Glutamatergic neuron (in vitro differentiated cells): ENCODE results near the gene GLIS1. TPM values are rescaled to one million over a fixed set of nuclear protein-coding genes. Genes with fewer than 3 reads are reported as not detected.

Experiments used
- DNase-seq: peaks from one replicate; pipeline ENCODE4 v3.0.0; 2022
- H3K27ac Mint-ChIP-seq: one replicate; pipeline ENCODE4 v1.8.0; 2020; ENCODE audit warnings: mild to moderate bottlenecking, mixed read lengths, inconsistent platforms; ENCODE audit not compliant: unreplicated experiment
- H3K27me3 Mint-ChIP-seq: one replicate; pipeline ENCODE4 v1.8.0; 2020; ENCODE audit warnings: mild to moderate bottlenecking, moderate library complexity, mixed read lengths, inconsistent platforms; ENCODE audit not compliant: unreplicated experiment
- H3K36me3 Mint-ChIP-seq: one replicate; pipeline ENCODE4 v1.8.0; 2020; ENCODE audit warnings: mild to moderate bottlenecking, mixed read lengths, inconsistent platforms; ENCODE audit not compliant: unreplicated experiment
- H3K4me1 Mint-ChIP-seq: one replicate; pipeline ENCODE4 v1.8.0; 2020; ENCODE audit warnings: mild to moderate bottlenecking, low read depth, mixed read lengths, inconsistent platforms; ENCODE audit not compliant: unreplicated experiment
- H3K4me3 Mint-ChIP-seq: one replicate; pipeline ENCODE4 v1.8.0; 2020; ENCODE audit warnings: mild to moderate bottlenecking, mixed read lengths, inconsistent platforms; ENCODE audit not compliant: unreplicated experiment
- H3K9me3 Mint-ChIP-seq: one replicate; pipeline ENCODE4 v1.8.0; 2020; ENCODE audit warnings: mild to moderate bottlenecking, moderate library complexity, mixed read lengths, inconsistent platforms; ENCODE audit not compliant: unreplicated experiment
- CTCF ChIP-seq: fragments of 200-600 bp; sonication (generic); IDR thresholded peaks from one replicate; pipeline ENCODE4 v1.5.0; 2021; ENCODE audit not compliant: partially characterized antibody, unreplicated experiment
- total RNA-seq: library from RNA; stranded (reverse); fragmentation: NEBNext Ultra II Directional; extraction: Animal tissue kit (Norgen Biotek cat#: 25700); gene quantifications from one replicate; pipeline ENCODE4 v1.2.1, GENCODE V29; 2021; ENCODE audit not compliant: unreplicated experiment

The GLIS1 gene
- total RNA-seq, 1 donor from 2014 or later = 0.76 TPM

- Mint-ChIP-seq H3K36me3 (no peaks in the 10 kb centered on the region), H3K9me3 (peaks cover 4% of the 10 kb centered on the region), H3K27ac (no peak overlapping the region), H3K4me1 (peaks cover 22% of the 10 kb centered on the region), H3K27me3 (peaks cover 1% of the 10 kb centered on the region), H3K4me3 (no peak overlapping the region)
- no peak for TF ChIP-seq CTCF
- DNase-seq = peak; percentile 10
Measured at GRCh38 chr1:53551428-53551995, 187.5 kb downstream of the GLIS1 start.

GRCh38 chr1:53550201-53550741 lies 188.7 kb downstream of the GLIS1 start:
- Mint-ChIP-seq H3K27me3 (peaks cover 6% of the 10 kb centered on the region), H3K4me3 (no peak overlapping the region), H3K4me1 (peaks cover 22% of the 10 kb centered on the region), H3K36me3 (no peaks in the 10 kb centered on the region), H3K9me3 (peaks cover 8% of the 10 kb centered on the region), H3K27ac (no peak overlapping the region)
- DNase-seq = peak; percentile 28
- no peak for TF ChIP-seq CTCF

DNA sequence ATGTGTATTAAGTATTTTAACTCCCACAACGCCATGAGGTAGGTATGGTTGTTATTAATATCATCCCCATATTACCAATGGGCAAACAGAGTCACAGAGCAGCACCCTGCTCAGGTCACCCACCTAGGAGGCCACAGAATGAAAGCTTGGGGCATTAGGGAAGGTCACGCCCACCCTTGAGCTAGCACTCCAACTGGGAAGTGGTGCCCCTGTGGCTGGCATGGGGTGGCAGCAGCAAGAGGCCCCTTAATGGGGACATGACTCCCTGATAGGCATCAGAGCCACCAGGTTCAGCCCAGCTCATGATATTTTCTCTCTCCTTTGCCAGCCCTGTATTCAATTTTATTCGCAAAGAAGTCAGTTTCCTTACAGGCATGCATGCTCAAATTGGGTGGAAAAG lies 189.2 kb downstream of the GLIS1 start:
- no peak overlapping the region for H3K4me3 Mint-ChIP-seq
- peaks cover 9% of the 10 kb centered on the region for H3K9me3 Mint-ChIP-seq
- DNase-seq = no peak
- H3K4me1 Mint-ChIP-seq = peaks cover 22% of the 10 kb centered on the region
- H3K36me3 Mint-ChIP-seq = no peaks in the 10 kb centered on the region
- H3K27me3 Mint-ChIP-seq = peaks cover 6% of the 10 kb centered on the region
- no peak overlapping the region for H3K27ac Mint-ChIP-seq
- TF ChIP-seq CTCF = no peak

- peaks cover 7% of the 10 kb centered on the region for H3K27me3 Mint-ChIP-seq
- DNase-seq = no peak
- H3K36me3 Mint-ChIP-seq = no peaks in the 10 kb centered on the region
- peaks cover 22% of the 10 kb centered on the region for H3K4me1 Mint-ChIP-seq
- no peak overlapping the region for H3K4me3 Mint-ChIP-seq
- H3K9me3 Mint-ChIP-seq = peaks cover 9% of the 10 kb centered on the region
- no peak for TF ChIP-seq CTCF
- H3K27ac Mint-ChIP-seq = no peak overlapping the region
Measured at GRCh38 chr1:53549287-53549686, 189.7 kb downstream of the GLIS1 start.

DNA sequence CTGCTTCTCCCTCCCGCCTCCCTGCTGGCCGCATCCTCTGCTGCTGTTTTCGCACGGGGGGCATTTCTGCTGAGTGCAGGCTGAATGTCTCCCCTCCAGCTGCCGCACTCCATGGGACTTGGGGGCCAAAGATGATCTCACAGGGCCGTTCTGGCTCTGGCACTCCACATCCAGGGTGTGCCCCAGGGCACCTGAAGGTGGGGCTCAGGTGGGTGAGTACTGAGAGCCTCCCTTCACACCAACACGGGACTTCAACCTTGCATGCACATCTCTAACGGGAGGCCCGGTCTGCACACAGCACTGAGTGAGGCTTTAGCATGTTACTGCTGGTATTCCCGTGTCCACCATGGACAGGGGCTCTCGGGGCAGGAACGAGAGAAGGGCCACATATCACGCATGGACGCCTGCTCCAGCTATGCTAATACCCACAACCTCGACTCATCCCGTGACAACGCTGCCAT lies 190.9 kb downstream of the GLIS1 start:
- no peak overlapping the region for H3K27ac Mint-ChIP-seq
- H3K9me3 Mint-ChIP-seq = peaks cover 4% of the 10 kb centered on the region
- no peaks in the 10 kb centered on the region for H3K36me3 Mint-ChIP-seq
- no peak for TF ChIP-seq CTCF
- DNase-seq = peak; percentile 11
- H3K27me3 Mint-ChIP-seq = peaks cover 6% of the 10 kb centered on the region
- no peak overlapping the region for H3K4me3 Mint-ChIP-seq
- H3K4me1 Mint-ChIP-seq = peaks cover 19% of the 10 kb centered on the region
